HG02642 (cell line): Measurements from ENCODE around the gene TMEM208.

Experiments
- ATAC-seq: cut with Tn5 transposase; IDR thresholded peaks from one replicate; pipeline ENCODE4 v1.9.1; 2021; ENCODE audit warnings: mild to moderate bottlenecking; ENCODE audit not compliant: unreplicated experiment, poor library complexity

Gene TMEM208

GRCh38 chr16:67191411-67191994 lies 35.4 kb upstream of the TMEM208 start:
- no peak for ATAC-seq

GRCh38 chr16:67191995-67192681 lies 34.8 kb upstream of the TMEM208 start, which contains the start of gene E2F4:
Gene E2F4 (plus strand): TSS chr16:67192155. CDS start chr16:67192228, 73 bp downstream.
- ATAC-seq: peak; percentile 90

- ATAC-seq: no peak
Measured at GRCh38 chr16:67192781-67193361, 34.1 kb upstream of the TMEM208 start.

GRCh38 chr16:67193536-67193935 lies 33.4 kb upstream of the TMEM208 start:
- no peak for ATAC-seq

- ATAC-seq: no peak
Measured at GRCh38 chr16:67194260-67194659, 32.7 kb upstream of the TMEM208 start.

GRCh38 chr16:67195676-67196075 lies 31.3 kb upstream of the TMEM208 start:
- no peak for ATAC-seq

- no peak for ATAC-seq
Measured at GRCh38 chr16:67196881-67197280, 30.0 kb upstream of the TMEM208 start.

- ATAC-seq: no peak
Measured at GRCh38 chr16:67197704-67198103, 29.2 kb upstream of the TMEM208 start.

GRCh38 chr16:67198238-67198734 lies 28.6 kb upstream of the TMEM208 start:
- ATAC-seq: no peak

GRCh38 chr16:67199011-67199807 lies 27.7 kb upstream of the TMEM208 start, which contains the start of gene ELMO3:
Gene ELMO3 (plus strand): TSS chr16:67199131. CDS start chr16:67199327, 196 bp downstream.
- no peak for ATAC-seq

GRCh38 chr16:67199808-67200198 lies 27.1 kb upstream of the TMEM208 start:
- no peak for ATAC-seq

- ATAC-seq: no peak
Measured at GRCh38 chr16:67200491-67200890, 26.4 kb upstream of the TMEM208 start.

- ATAC-seq: no peak
Measured at GRCh38 chr16:67201411-67202345, 25.3 kb upstream of the TMEM208 start.

GRCh38 chr16:67202426-67202825 lies 24.5 kb upstream of the TMEM208 start:
- ATAC-seq: no peak

- no peak for ATAC-seq
Measured at GRCh38 chr16:67202956-67203493, 23.9 kb upstream of the TMEM208 start.

- no peak for ATAC-seq
Measured at GRCh38 chr16:67204076-67204475, 22.9 kb upstream of the TMEM208 start.

GRCh38 chr16:67206129-67206837 lies 20.6 kb upstream of the TMEM208 start:
- ATAC-seq: no peak

GRCh38 chr16:67206838-67207248 lies 20.1 kb upstream of the TMEM208 start:
- ATAC-seq: no peak
